Stimulated activated effector memory CD8-positive, alpha-beta T cell treated with anti-CD3 and anti-CD28 coated beads, Interleukin-12 subunit alpha, Interleukin-12 subunit beta, amount 100 ng/mL, for 72 hours (primary cell): ENCODE results near the gene NKAIN1.

ENCODE experiments used
- ATAC-seq: fragments of 150-1000 bp; cut with Tn5 transposase; 2 replicates; pipeline ENCODE4 v1.10.0; 2021
- DNase-seq, 2 donors: peaks; one replicate each; pipeline ENCODE4 v3.0.0; 2021 to 2022; ENCODE audit warnings: low spot score in 2 of 2
- H3K27ac Mint-ChIP-seq: one replicate; pipeline ENCODE4 v1.8.0; 2022; ENCODE audit warnings: mild to moderate bottlenecking, mixed read lengths
- H3K36me3 Mint-ChIP-seq: one replicate; pipeline ENCODE4 v1.8.0; 2022; ENCODE audit warnings: mild to moderate bottlenecking, mixed read lengths
- H3K4me1 Mint-ChIP-seq: one replicate; pipeline ENCODE4 v1.8.0; 2022; ENCODE audit warnings: mixed read lengths
- H3K4me3 Mint-ChIP-seq: one replicate; pipeline ENCODE4 v1.8.0; 2022; ENCODE audit warnings: mild to moderate bottlenecking, mixed read lengths
- H3K9me3 Mint-ChIP-seq: one replicate; pipeline ENCODE4 v1.8.0; 2022; ENCODE audit warnings: mixed read lengths

Gene NKAIN1

DNA sequence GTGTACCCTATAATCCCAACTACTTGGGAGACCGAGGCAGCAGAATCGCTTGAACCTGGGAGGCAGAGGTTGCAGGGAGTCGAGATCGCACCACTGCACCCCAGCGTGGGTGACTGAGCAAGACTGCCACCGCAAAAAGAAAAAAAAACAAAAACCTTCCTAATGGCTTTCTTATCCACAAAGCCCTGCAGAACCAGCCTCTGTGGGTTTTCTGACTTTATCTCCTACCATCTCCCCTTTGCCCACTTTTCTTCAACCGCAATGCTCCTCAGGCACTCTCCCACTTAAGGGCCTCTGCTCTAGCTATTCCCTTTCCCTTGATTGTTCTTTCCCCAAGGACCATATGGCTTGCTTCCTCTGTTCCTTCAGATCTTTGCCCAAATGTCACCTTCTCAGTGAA, 106.3 kb downstream of the NKAIN1 start:
- Mint-ChIP-seq H3K9me3 (no peaks in the 10 kb centered on the region), H3K36me3 (no peaks in the 10 kb centered on the region), H3K4me3 (no peak overlapping the region), H3K4me1 (no peaks in the 10 kb centered on the region), H3K27ac (no peak overlapping the region)
- ATAC-seq: no peak
- DNase-seq: no peak
